LoVo (cell line): Measurements from ENCODE around the gene FKBP9.
"Not testable (repeated sequence)": the region's sequence is repeated elsewhere in the genome, so short reads cannot be mapped to it uniquely, and the experiment has no call there.

ENCODE experiments used
- DNase-seq: peaks from one replicate; pipeline ENCODE4 v3.0.0-alpha.2; 2016; ENCODE audit warnings: low spot score

Gene FKBP9

GRCh38 chr7:32948202-32948601, 9.0 kb upstream of the FKBP9 start:
- DNase-seq = no peak

GRCh38 chr7:32952876-32953275, 4.4 kb upstream of the FKBP9 start:
- DNase-seq = no peak

- peak; percentile 44 for DNase-seq
These were observed 1.1 kb downstream of the FKBP9 start for GRCh38 chr7:32958046-32959025.

DNA sequence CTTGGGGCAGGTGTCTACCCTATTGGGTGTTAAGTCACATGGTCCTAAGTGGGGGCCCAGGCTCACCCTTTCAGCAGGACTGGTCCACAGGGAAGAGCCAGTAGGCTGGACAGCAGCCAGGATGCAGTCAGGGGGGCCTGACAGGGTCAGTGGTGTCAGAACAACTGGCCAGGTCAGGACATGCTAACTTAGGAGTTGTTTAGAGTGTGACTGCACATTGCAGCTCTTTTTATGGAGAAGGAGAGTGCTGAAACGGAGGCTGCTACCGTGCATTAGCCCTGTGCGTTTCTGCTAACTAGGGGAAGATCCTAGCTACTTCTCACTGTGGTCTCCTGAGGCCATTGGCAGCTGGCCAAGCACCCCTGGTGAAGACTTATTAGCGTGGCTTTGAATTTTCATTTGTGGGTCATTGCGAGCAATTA, 6.7 kb downstream of the FKBP9 start:
- not testable (repeated sequence) for DNase-seq

GRCh38 chr7:32964461-32965159, 7.4 kb downstream of the FKBP9 start:
- not testable (repeated sequence) for DNase-seq

GRCh38 chr7:32966489-32967267, 9.4 kb downstream of the FKBP9 start:
- not testable (repeated sequence) for DNase-seq

DNA sequence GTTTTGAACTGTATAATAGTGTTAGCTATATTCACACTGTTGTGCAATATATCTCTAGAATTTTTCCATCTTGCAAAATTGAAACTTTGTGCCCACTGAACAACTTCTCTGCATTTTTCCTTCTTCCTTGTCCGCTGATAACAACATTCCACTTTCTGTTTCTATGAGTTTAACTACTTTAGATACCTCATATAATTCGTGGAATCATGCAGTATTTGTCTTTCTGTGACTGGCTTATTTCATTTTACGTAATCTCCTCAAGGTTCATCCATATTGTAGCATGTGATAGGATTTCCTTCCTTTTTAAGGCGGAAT, 10.0 kb downstream of the FKBP9 start:
- DNase-seq = not testable (repeated sequence)

GRCh38 chr7:32971967-32972366, 14.7 kb downstream of the FKBP9 start:
- not testable (repeated sequence) for DNase-seq

DNA sequence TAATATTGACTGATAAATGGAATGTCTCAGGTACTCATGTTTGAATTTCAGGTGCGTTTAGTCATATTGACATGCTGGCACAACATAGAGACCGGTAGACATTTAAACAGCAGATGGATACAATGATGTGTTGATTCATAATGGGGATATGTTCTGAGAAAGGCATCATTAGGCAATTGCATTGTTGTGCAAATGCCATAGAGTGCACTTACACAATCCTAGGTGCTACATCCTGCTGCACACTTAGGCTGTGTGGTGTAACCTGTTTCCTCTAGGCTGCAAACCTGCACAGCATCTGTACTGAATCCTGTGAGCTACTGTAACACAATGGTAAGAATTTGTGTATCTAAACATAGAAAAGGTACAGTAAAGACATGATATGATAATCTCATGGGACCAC, 19.9 kb downstream of the FKBP9 start:
- DNase-seq = not testable (repeated sequence)

DNA sequence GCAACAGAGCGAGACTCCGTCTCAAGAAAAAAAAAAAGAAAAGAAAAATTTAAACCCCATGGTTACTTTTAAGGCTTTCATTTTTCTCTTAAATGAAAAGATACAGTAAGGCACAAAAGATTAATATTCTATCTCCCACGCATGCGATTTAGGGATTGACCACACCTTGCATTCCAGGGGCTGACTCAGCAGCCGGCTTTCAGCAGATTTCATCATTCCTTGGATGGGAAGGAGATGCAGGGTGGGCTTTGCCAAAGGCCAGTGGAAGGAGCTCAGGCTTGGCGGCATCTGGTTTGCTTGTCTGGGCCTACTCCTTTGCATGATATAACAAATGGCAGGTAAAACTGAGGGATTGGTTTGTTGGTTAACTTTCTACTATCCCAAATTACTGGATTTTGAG, 22.0 kb downstream of the FKBP9 start:
- peak; percentile 80 for DNase-seq

GRCh38 chr7:32979902-32980301, 22.7 kb downstream of the FKBP9 start:
- DNase-seq = not testable (repeated sequence)

GRCh38 chr7:32988148-32988547, 30.9 kb downstream of the FKBP9 start:
- not testable (repeated sequence) for DNase-seq

DNA sequence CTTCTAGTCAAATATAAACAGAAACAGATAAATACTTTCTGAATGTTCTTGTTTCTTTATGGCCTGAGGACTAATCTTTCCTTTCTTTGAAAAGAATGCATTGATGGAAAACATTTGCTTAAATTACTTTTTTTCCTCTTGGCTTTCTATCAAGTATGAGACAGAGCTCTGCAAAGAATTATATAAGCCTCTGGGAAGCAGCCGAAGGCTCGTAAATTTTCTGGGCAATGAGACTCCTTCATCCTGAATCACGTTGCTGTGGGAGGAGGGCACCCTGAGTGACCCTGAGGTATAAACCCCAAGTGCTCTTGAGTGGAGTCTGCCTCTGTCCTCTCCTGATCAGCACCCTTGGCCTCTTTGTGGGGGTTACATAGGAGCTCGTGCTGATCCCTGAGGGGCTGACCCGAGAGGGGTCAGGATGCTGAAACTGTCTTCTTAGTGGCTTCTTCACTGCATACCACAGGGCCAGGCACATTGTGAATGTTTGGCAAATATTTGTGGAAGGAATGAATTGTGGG, 33.9 kb downstream of the FKBP9 start:
- DNase-seq = not testable (repeated sequence)

- DNase-seq = not testable (repeated sequence)
These were observed 34.9 kb downstream of the FKBP9 start for GRCh38 chr7:32991975-32992700.

DNA sequence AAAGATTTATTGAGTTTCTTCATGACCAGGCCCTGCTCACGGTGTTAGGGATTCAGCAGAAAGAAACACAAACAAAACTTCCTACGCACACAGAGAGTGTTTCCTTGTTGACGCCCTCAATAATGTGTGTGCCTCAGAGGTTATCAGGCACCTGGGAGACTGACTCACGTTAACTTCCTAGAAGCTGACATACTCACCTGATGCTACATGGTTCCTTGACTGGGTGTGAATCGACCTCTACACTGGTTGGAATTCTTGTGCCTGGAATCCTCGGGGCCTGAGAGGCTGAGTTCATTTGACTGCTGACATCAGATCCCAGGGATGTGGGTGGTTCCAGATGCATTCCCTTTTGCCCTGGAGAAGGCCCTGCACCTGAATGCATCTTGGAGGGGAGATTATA, 35.5 kb downstream of the FKBP9 start:
- DNase-seq = peak; percentile 66

- not testable (repeated sequence) for DNase-seq
These were observed 40.7 kb downstream of the FKBP9 start for GRCh38 chr7:32997956-32998355.

DNA sequence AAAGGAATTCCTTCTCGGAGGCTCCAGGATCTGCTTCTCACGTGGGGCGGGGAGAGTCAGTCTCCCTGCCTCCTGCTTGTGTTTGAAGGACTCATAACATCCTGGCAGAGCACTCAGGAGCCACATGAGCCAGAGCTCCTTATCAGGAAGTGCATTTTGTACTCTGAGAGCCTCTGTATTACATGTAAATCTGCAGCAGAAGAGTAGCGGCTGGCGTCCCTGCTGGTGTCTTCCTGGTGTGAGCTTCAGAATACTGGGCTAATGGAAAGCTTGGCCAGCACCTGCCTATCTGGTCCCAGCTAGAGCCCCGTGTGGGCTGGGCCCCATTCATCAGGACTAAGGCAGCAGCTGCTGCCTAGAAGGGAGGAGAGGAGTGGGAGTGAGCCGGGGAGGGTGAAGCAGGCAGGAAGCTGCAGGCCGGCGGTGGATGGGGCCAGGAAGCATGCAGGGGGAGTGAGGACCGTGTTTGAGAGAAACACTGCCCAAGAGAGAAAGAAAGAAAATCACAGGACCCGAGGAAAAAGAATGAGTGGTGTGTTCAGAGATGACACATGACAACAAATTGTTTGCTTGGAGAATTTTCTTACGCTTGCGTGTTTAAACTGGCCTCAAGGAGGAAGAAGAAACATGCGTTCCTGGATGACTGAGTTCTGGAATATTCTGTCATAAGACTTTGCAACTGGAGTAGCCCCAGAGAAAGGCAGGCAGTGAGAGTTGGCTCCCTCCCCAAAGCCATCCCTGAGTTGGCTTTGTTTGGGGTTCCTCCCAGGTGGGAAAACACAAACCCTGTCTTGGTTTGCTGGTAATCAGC, 41.3 kb downstream of the FKBP9 start:
- not testable (repeated sequence) for DNase-seq

GRCh38 chr7:32999380-32999779, 42.1 kb downstream of the FKBP9 start:
- DNase-seq = not testable (repeated sequence)

DNA sequence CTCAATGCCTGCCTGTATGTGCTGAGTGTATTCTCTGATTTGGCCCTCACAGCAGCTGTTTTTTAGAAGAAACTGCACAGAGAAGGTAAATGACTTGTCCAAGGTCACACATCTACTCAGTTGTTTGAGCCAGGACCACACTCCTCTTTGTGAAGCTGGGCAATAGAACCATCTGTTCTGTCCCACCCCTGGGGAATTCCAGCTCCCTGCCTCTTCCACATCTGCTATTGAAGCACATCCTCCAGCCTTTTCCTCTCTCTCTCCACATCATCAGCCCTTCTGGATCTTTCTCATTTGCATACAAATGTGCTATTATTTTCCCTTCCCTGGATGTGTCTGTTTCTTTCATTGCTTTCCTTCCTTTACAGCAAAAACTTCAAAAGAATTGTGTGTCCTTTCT, 45.9 kb downstream of the FKBP9 start:
- DNase-seq = not testable (repeated sequence)

DNA sequence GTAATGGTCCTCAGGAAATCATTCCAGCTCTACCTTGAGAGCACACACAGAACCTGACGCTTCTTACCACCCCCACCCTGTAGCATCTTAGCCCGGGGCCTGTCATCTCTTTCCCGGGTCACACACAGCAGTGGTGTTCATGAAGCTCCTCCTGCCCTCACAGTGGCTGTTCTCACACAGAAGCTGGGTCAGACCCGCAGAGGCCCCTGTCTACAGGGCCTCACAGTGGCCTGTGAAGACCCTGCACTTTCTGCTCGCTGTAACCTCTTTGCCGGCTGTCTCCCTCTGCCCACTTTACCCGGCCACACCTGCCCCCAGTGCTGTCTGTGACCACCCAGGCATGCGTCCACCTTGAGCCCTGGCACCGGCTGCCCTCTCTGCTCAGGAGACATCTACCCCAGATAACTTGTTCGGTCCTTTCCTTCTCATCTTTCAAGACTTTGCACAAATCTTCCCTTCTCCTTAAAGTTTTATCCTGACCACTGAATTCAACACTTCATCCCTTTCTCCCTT, 46.9 kb downstream of the FKBP9 start:
- DNase-seq = not testable (repeated sequence)
